ENCODE measurements around the gene TLCD1. TPM values are rescaled to one million over a fixed set of nuclear protein-coding genes. Genes with fewer than 3 reads are reported as not detected.

TLCD1 gene
- polyA plus RNA-seq, 1 experiment, result 11.8 TPM

DNA sequence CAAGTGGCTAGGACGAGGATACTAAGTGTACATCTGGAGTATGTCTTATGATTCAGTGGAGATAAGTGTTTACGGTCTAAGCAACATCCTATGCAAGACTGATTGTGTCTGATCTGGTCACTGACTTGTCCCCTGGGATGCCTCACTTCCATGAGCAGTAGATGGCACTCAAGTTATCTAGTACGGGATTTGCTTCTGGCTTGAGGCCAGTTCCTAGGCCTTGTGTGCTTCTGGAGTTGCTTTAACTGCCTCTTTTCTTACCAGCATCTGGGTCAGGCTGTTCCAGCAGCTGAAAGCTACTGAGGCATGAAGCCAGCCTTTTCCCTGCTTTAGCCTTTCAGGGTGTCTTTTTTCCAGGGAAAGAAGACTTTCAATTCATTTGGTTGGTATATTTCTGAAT is 41.1 kb downstream of the TLCD1 start:
- POLR2A ChIA-PET, result no interaction called here
- TF ChIP-seq CTCF (IDR thresholded peaks at IDR 0.05; ENCODE audit: low read depth, low read length), result 0 out of 2 replicates have a peak, but pooled peaks have one; percentile 9
- DNase-seq (ENCODE audit: low read depth, low spot score), result no peak
- no peaks in the 10 kb centered on the region for H3K27me3 ChIP-seq (ENCODE audit: control insufficient read depth, insufficient read depth, low read length)
- H3K9me3 ChIP-seq (ENCODE audit: control insufficient read depth, insufficient read depth, low read length), result no peaks in the 10 kb centered on the region
- H3K27ac ChIP-seq (ENCODE audit: low read depth, low read length), result no peak overlapping the region
- no peak overlapping the region for H3K4me3 ChIP-seq (ENCODE audit: low read depth, low read length)
- CTCF ChIA-PET, result no interaction called here

DNA sequence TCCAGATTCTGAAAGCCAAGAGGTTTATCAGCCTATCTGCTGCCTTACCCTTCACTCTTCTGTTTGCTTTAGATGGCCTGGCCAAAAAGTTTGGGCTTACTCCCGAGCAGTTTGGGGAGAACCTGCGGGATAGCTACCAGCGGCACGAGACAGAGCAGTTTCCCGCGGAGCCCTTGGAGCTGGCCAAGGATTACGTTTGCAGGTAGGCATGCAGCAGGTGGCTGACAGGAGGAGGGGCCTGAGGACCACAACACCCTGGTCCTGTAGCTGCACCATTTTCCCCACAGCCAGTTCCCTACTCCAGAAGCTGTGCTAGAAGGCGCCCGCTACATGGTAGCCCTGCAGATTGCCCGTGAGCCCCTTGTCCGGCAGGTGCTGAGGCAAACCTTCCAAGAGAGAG is 43.4 kb downstream of the TLCD1 start:
- Histone ChIP-seq H3K27ac (ENCODE audit: low read depth, low read length) (no peak overlapping the region), H3K27me3 (ENCODE audit: control insufficient read depth, insufficient read depth, low read length) (no peaks in the 10 kb centered on the region), H3K9me3 (ENCODE audit: control insufficient read depth, insufficient read depth, low read length) (no peaks in the 10 kb centered on the region), H3K4me3 (ENCODE audit: low read depth, low read length) (no peak overlapping the region)
- CTCF ChIA-PET, result no interaction called here
- POLR2A ChIA-PET, result no interaction called here
- no peak for TF ChIP-seq CTCF (IDR thresholded peaks at IDR 0.05; ENCODE audit: low read depth, low read length)
- no peak for DNase-seq (ENCODE audit: low read depth, low spot score)

DNA sequence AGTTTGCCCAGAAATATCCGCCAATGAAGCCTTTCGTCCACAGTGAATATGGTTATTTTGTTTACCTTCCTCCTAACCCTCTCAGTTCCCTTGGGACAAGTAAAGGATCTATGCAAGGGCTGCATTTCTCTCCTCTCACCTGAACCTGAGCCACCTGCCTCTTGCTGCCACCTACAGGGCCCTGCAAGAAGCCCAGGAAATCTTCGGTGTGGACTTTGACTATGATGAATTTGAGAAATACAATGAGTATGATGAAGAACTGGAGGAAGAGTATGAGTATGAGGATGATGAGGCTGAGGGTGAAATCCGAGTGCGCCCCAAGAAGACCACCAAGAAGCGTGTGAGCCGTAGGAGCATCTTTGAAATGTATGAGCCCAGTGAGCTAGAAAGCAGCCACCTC is 50.1 kb downstream of the TLCD1 start:
- no peaks in the 10 kb centered on the region for H3K9me3 ChIP-seq (ENCODE audit: control insufficient read depth, insufficient read depth, low read length)
- no peak overlapping the region for H3K27ac ChIP-seq (ENCODE audit: low read depth, low read length)
- H3K27me3 ChIP-seq (ENCODE audit: control insufficient read depth, insufficient read depth, low read length), result no peaks in the 10 kb centered on the region
- ChIA-PET POLR2A (interaction anchor here (1.0 kb wide), 1 partner anchor 31 kb away, joined by 3 read pairs; the partner anchor contains the start of gene BLTP2), CTCF (no interaction called here)
- TF ChIP-seq CTCF (IDR thresholded peaks at IDR 0.05; ENCODE audit: low read depth, low read length), result no peak
- no peak overlapping the region for H3K4me3 ChIP-seq (ENCODE audit: low read depth, low read length)
- DNase-seq (ENCODE audit: low read depth, low spot score), result no peak

GRCh38 chr17:28675490-28675889 is 50.5 kb downstream of the TLCD1 start:
- Histone ChIP-seq H3K9me3 (ENCODE audit: control insufficient read depth, insufficient read depth, low read length) (no peaks in the 10 kb centered on the region), H3K4me3 (ENCODE audit: low read depth, low read length) (no peak overlapping the region), H3K27ac (ENCODE audit: low read depth, low read length) (no peak overlapping the region), H3K27me3 (ENCODE audit: control insufficient read depth, insufficient read depth, low read length) (no peaks in the 10 kb centered on the region)
- POLR2A ChIA-PET, result interaction anchor here (1.0 kb wide), 1 partner anchor 30 kb away, joined by 3 read pairs; the partner anchor contains the start of gene BLTP2
- DNase-seq (ENCODE audit: low read depth, low spot score), result no peak
- TF ChIP-seq CTCF (IDR thresholded peaks at IDR 0.05; ENCODE audit: low read depth, low read length), result no peak
- CTCF ChIA-PET, result interaction anchor here (1.3 kb wide), 1 partner anchor 29 kb away, joined by 9 read pairs; no protein-coding TSS in a partner anchor

Small RNA genes lying within 50 kb of the gene (small RNA-seq; reads per million reads assigned to genes)
- not detected for gene SNORD42A (ENCODE audit: insufficient read length, low read depth)
- 1.3 reads per million for gene SNORD42B (ENCODE audit: insufficient read length, low read depth)
- gene SNORD4A (ENCODE audit: insufficient read length, low read depth), result not detected
- not detected for gene SNORD4B (ENCODE audit: insufficient read length, low read depth)

Other genes with a start within 250 kb of the TLCD1 start
- gene FOXN1, start 219.9 kb downstream of the TLCD1 start, polyA plus RNA-seq (2011; rRNA removed), result not detected in 2 replicates
- 51.2 and 54.3 TPM in 2 replicates for gene UNC119, start 173.6 kb downstream of the TLCD1 start, polyA plus RNA-seq (2011; rRNA removed)
- 51.8 and 64.8 TPM in 2 replicates for gene PIGS, start 154.7 kb downstream of the TLCD1 start, polyA plus RNA-seq (2011; rRNA removed)
- 46.3 and 48.6 TPM in 2 replicates for gene ALDOC, start 149.3 kb downstream of the TLCD1 start, polyA plus RNA-seq (2011; rRNA removed)
- gene SPAG5, start 127.2 kb downstream of the TLCD1 start, polyA plus RNA-seq (2011; rRNA removed), result 17.0 and 17.4 TPM in 2 replicates
- 4.6 and 6.0 TPM in 2 replicates for gene RSKR, start 112.0 kb downstream of the TLCD1 start, polyA plus RNA-seq (2011; rRNA removed)
- 141 and 156 TPM in 2 replicates for gene BLTP2, start 81.1 kb downstream of the TLCD1 start, polyA plus RNA-seq (2011; rRNA removed)
- 76.1 and 79.4 TPM in 2 replicates for gene SDF2, start 64.3 kb downstream of the TLCD1 start, polyA plus RNA-seq (2011; rRNA removed)
- gene SUPT6H, start 64.0 kb downstream of the TLCD1 start, polyA plus RNA-seq (2011; rRNA removed), result 41.0 and 52.2 TPM in 2 replicates
- 0.51 and 0.52 TPM in 2 replicates for gene PROCA1, start 14.3 kb downstream of the TLCD1 start, polyA plus RNA-seq (2011; rRNA removed)
- gene RAB34, start 8.4 kb downstream of the TLCD1 start, polyA plus RNA-seq (2011; rRNA removed), result 389 and 428 TPM in 2 replicates
- gene RPL23A, start 6.2 kb downstream of the TLCD1 start, polyA plus RNA-seq (2011; rRNA removed), result 1,337 and 1,690 TPM in 2 replicates
- gene NEK8, start 2.6 kb upstream of the TLCD1 start, polyA plus RNA-seq (2011; rRNA removed), result 2.5 and 3.0 TPM in 2 replicates
- gene TRAF4, start 17.8 kb upstream of the TLCD1 start, polyA plus RNA-seq (2011; rRNA removed), result 26.1 and 38.8 TPM in 2 replicates
- gene FAM222B, start 116.6 kb upstream of the TLCD1 start, polyA plus RNA-seq (2011; rRNA removed), result 8.3 and 11.0 TPM in 2 replicates
- 45.7 and 54.4 TPM in 2 replicates for gene ERAL1, start 128.8 kb upstream of the TLCD1 start, polyA plus RNA-seq (2011; rRNA removed)
- gene FLOT2, start 171.5 kb upstream of the TLCD1 start, polyA plus RNA-seq (2011; rRNA removed), result 80.5 and 83.9 TPM in 2 replicates
- gene DHRS13, start 176.8 kb upstream of the TLCD1 start, polyA plus RNA-seq (2011; rRNA removed), result 2.9 and 3.1 TPM in 2 replicates
- 13.6 and 17.8 TPM in 2 replicates for gene PHF12, start 225.3 kb upstream of the TLCD1 start, polyA plus RNA-seq (2011; rRNA removed)